ENCODE results near the gene PPIAL4G.
"Not testable (repeated sequence)": the region's sequence is repeated elsewhere in the genome, so short reads cannot be mapped to it uniquely, and the experiment has no call there.

Gene PPIAL4G

GRCh38 chr1:148459694-148460093 lies 23.4 kb downstream of the PPIAL4G start:
- H3K27me3 ChIP-seq; H3K4me1 ChIP-seq; intact Hi-C loops (cut with DNase I; ENCODE audit: low total_unique reads); H3K36me3 ChIP-seq; H3K9me3 ChIP-seq; DNase-seq: not testable (repeated sequence)
- Histone ChIP-seq H3K4me3 (peak overlapping the region; percentile 55 to 80), H3K27ac (peak overlapping the region; percentile 70 to 81)

GRCh38 chr1:148458901-148459581 lies 24.1 kb downstream of the PPIAL4G start:
- H3K9me3 ChIP-seq; H3K4me1 ChIP-seq; H3K27me3 ChIP-seq; H3K36me3 ChIP-seq; intact Hi-C loops (cut with DNase I; ENCODE audit: low total_unique reads): not testable (repeated sequence)
- DNase-seq = peak in 1 of 2 donors; percentile 19
- peak overlapping the region; percentile 55 to 80 for H3K4me3 ChIP-seq
- H3K27ac ChIP-seq = peak overlapping the region; percentile 70 to 81

- H3K27ac ChIP-seq = peak overlapping the region; percentile 70 to 81
- DNase-seq = not testable (repeated sequence)
Measured at GRCh38 chr1:148458398-148458797, 24.7 kb downstream of the PPIAL4G start.

GRCh38 chr1:148452845-148453244 lies 30.3 kb downstream of the PPIAL4G start:
- H3K4me3 ChIP-seq; H3K4me1 ChIP-seq; H3K36me3 ChIP-seq; H3K9me3 ChIP-seq; DNase-seq; H3K27me3 ChIP-seq; H3K27ac ChIP-seq; intact Hi-C loops (cut with DNase I; ENCODE audit: low total_unique reads): not testable (repeated sequence)

More at GRCh38 chr1:148458398-148458797, 24.7 kb downstream of the PPIAL4G start:
- intact Hi-C loops (cut with DNase I; ENCODE audit: low total_unique reads); H3K27me3 ChIP-seq; H3K9me3 ChIP-seq; H3K36me3 ChIP-seq; H3K4me1 ChIP-seq: not testable (repeated sequence)
- H3K4me3 ChIP-seq = peak overlapping the region; percentile 55 to 80

- H3K4me1 ChIP-seq; DNase-seq; H3K27ac ChIP-seq; H3K36me3 ChIP-seq; H3K9me3 ChIP-seq; H3K27me3 ChIP-seq; H3K4me3 ChIP-seq; intact Hi-C loops (cut with DNase I; ENCODE audit: low total_unique reads): not testable (repeated sequence)
Measured at GRCh38 chr1:148439654-148440325, 43.3 kb downstream of the PPIAL4G start.

- H3K27me3 ChIP-seq = no peaks in the 10 kb centered on the region
- no peaks in the 10 kb centered on the region for H3K9me3 ChIP-seq
- no peak overlapping the region for H3K4me3 ChIP-seq
- intact Hi-C loops (cut with DNase I; ENCODE audit: low total_unique reads) = no loop called here
- TF ChIP-seq CTCF (IDR thresholded peaks at IDR 0.05) = no peak
- peaks cover 0 to 8% (median 8%) of the 10 kb centered on the region in 3 donors for H3K36me3 ChIP-seq
- H3K27ac ChIP-seq = no peak overlapping the region
- no peak for DNase-seq
- peaks cover 0 to 8% (median 0%) of the 10 kb centered on the region in 4 donors for H3K4me1 ChIP-seq
Measured at GRCh38 chr1:148435406-148435805, 47.7 kb downstream of the PPIAL4G start.

- Histone ChIP-seq H3K27me3 (no peaks in the 10 kb centered on the region), H3K9me3 (no peaks in the 10 kb centered on the region), H3K27ac (no peak overlapping the region), H3K36me3 (peaks cover 0 to 8% (median 8%) of the 10 kb centered on the region in 3 donors), H3K4me1 (peaks cover 0 to 8% (median 0%) of the 10 kb centered on the region in 4 donors), H3K4me3 (no peak overlapping the region)
- intact Hi-C loops (cut with DNase I; ENCODE audit: low total_unique reads) = no loop called here
- DNase-seq = no peak
- TF ChIP-seq CTCF (IDR thresholded peaks at IDR 0.05) = no peak
Measured at GRCh38 chr1:148434832-148435231, 48.3 kb downstream of the PPIAL4G start.

GRCh38 chr1:148432916-148433317 lies 50.2 kb downstream of the PPIAL4G start:
- H3K4me1 ChIP-seq; H3K9me3 ChIP-seq; H3K27me3 ChIP-seq; intact Hi-C loops (cut with DNase I; ENCODE audit: low total_unique reads); H3K27ac ChIP-seq; DNase-seq; H3K4me3 ChIP-seq: not testable (repeated sequence)
- H3K36me3 ChIP-seq = peaks cover 8 to 20% (median 12%) of the 10 kb centered on the region in 3 donors

Data from tibial artery (tissue), 4 donors.